Pons (tissue), 1 donor: Measurements from ENCODE around the gene CROCC2.

Experiments
- DNase-seq: peaks from one replicate; pipeline ENCODE4 v3.0.0-alpha.2; 2016; ENCODE audit warnings: low spot score

CROCC2 gene

GRCh38 chr2:240956171-240956934, 50.2 kb downstream of the CROCC2 start:
- no peak for DNase-seq

GRCh38 chr2:240956935-240957655, 51.0 kb downstream of the CROCC2 start:
- no peak for DNase-seq

GRCh38 chr2:240957656-240958365, 51.7 kb downstream of the CROCC2 start:
- no peak for DNase-seq

- DNase-seq = no peak
These were observed 52.5 kb downstream of the CROCC2 start for GRCh38 chr2:240958366-240959213.

GRCh38 chr2:240959214-240959940, 53.2 kb downstream of the CROCC2 start:
- DNase-seq = no peak

GRCh38 chr2:240959941-240960308, 53.8 kb downstream of the CROCC2 start:
- DNase-seq = no peak

GRCh38 chr2:240960309-240960970, 54.3 kb downstream of the CROCC2 start:
- DNase-seq = no peak

GRCh38 chr2:240960971-240961876, 55.1 kb downstream of the CROCC2 start:
- no peak for DNase-seq

- DNase-seq = no peak
These were observed 55.8 kb downstream of the CROCC2 start for GRCh38 chr2:240961910-240962299.

GRCh38 chr2:240962300-240963064, 56.3 kb downstream of the CROCC2 start:
- no peak for DNase-seq

GRCh38 chr2:240963065-240963867, 57.1 kb downstream of the CROCC2 start:
- no peak for DNase-seq

- no peak for DNase-seq
These were observed 58.0 kb downstream of the CROCC2 start for GRCh38 chr2:240963868-240964703.

GRCh38 chr2:240964704-240965295, 58.7 kb downstream of the CROCC2 start:
- no peak for DNase-seq

GRCh38 chr2:240965296-240965904, 59.3 kb downstream of the CROCC2 start:
- DNase-seq = no peak

GRCh38 chr2:240965905-240966456, 59.8 kb downstream of the CROCC2 start:
- no peak for DNase-seq

- no peak for DNase-seq
These were observed 60.3 kb downstream of the CROCC2 start for GRCh38 chr2:240966457-240966905.
